Measurements from ENCODE around the gene PTTG1IP. TPM values are rescaled to one million over a fixed set of nuclear protein-coding genes. Genes with fewer than 3 reads are reported as not detected.
"Not testable (repeated sequence)": the region's sequence is repeated elsewhere in the genome, so short reads cannot be mapped to it uniquely, and the experiment has no call there.

The PTTG1IP gene
- total RNA-seq, 1 experiment from 2014 or later, result 330 TPM

- DNase-seq, result no peak
- Histone ChIP-seq H3F3A (ENCODE audit: low read length, unreplicated experiment) (no peaks in the 10 kb centered on the region), H3K9ac (ENCODE audit: low read length) (no peak overlapping the region), H3K9me3 (ENCODE audit: low read length) (no peaks in the 10 kb centered on the region), H3K9me2 (replicated peaks; ENCODE audit: low read length) (no peaks in the 10 kb centered on the region), H3K4me2 (ENCODE audit: low read length) (no peak overlapping the region), H3K4me1 (ENCODE audit: insufficient read depth, low read length) (no peaks in the 10 kb centered on the region), H3K36me3 (ENCODE audit: low read depth, low read length) (no peaks in the 10 kb centered on the region), H3K27ac (ENCODE audit: low read length) (no peak overlapping the region), H4K20me1 (ENCODE audit: low read length) (no peaks in the 10 kb centered on the region), H3K27me3 (ENCODE audit: low read length) (no peaks in the 10 kb centered on the region), H2AFZ (ENCODE audit: low read length) (no peak overlapping the region), H3K79me2 (ENCODE audit: low read length) (no peaks in the 10 kb centered on the region), H3K4me3 (ENCODE audit: low read length) (no peak overlapping the region)
- no peak for ATAC-seq
- intact Hi-C loops (cut with micrococcal nuclease), result no loop called here
- CTCF ChIA-PET, result no interaction called here
- no TSS peak for BruUV-seq (replicated peaks)
- TF ChIP-seq EZH2 (IDR thresholded peaks at IDR 0.05; ENCODE audit: low read length, unreplicated experiment) (no peak), EZH2phosphoT487 (IDR thresholded peaks at IDR 0.05; ENCODE audit: borderline replicate concordance, low read length) (no peak), CTCF (conservative IDR thresholded peaks at IDR 0.05; ENCODE audit: low read depth, low read length) (no peak)
- POLR2A ChIA-PET (ENCODE audit: unreplicated experiment), result no interaction called here
Observed at GRCh38 chr21:44834951-44835646, 38.4 kb downstream of the PTTG1IP start.

GRCh38 chr21:44834231-44834950, 39.1 kb downstream of the PTTG1IP start:
- ATAC-seq (no peak), DNase-seq (no peak)
- H3F3A ChIP-seq (ENCODE audit: low read length, unreplicated experiment), result no peaks in the 10 kb centered on the region
- no peaks in the 10 kb centered on the region for H4K20me1 ChIP-seq (ENCODE audit: low read length)
- H3K27me3 ChIP-seq (ENCODE audit: low read length), result no peaks in the 10 kb centered on the region
- no peak overlapping the region for H2AFZ ChIP-seq (ENCODE audit: low read length)
- no peaks in the 10 kb centered on the region for H3K79me2 ChIP-seq (ENCODE audit: low read length)
- H3K4me3 ChIP-seq (ENCODE audit: low read length), result no peak overlapping the region
- no peak overlapping the region for H3K27ac ChIP-seq (ENCODE audit: low read length)
- intact Hi-C loops (cut with micrococcal nuclease), result no loop called here
- TF ChIP-seq EZH2 (IDR thresholded peaks at IDR 0.05; ENCODE audit: low read length, unreplicated experiment) (no peak), CTCF (conservative IDR thresholded peaks at IDR 0.05; ENCODE audit: low read depth, low read length) (no peak), EZH2phosphoT487 (IDR thresholded peaks at IDR 0.05; ENCODE audit: borderline replicate concordance, low read length) (no peak)
- BruUV-seq (replicated peaks), result no TSS peak
- no peaks in the 10 kb centered on the region for H3K36me3 ChIP-seq (ENCODE audit: low read depth, low read length)
- ChIA-PET POLR2A (ENCODE audit: unreplicated experiment) (no interaction called here), CTCF (no interaction called here)
- no peak overlapping the region for H3K4me2 ChIP-seq (ENCODE audit: low read length)
- no peaks in the 10 kb centered on the region for H3K4me1 ChIP-seq (ENCODE audit: insufficient read depth, low read length)
- H3K9me2 ChIP-seq (replicated peaks; ENCODE audit: low read length), result no peaks in the 10 kb centered on the region
- H3K9me3 ChIP-seq (ENCODE audit: low read length), result no peaks in the 10 kb centered on the region
- H3K9ac ChIP-seq (ENCODE audit: low read length), result no peak overlapping the region

GRCh38 chr21:44833663-44834062, 39.8 kb downstream of the PTTG1IP start:
- Histone ChIP-seq H3K9ac (ENCODE audit: low read length) (no peak overlapping the region), H4K20me1 (ENCODE audit: low read length) (no peaks in the 10 kb centered on the region), H2AFZ (ENCODE audit: low read length) (no peak overlapping the region), H3K27me3 (ENCODE audit: low read length) (no peaks in the 10 kb centered on the region), H3K9me2 (replicated peaks; ENCODE audit: low read length) (no peaks in the 10 kb centered on the region), H3K4me3 (ENCODE audit: low read length) (no peak overlapping the region), H3K27ac (ENCODE audit: low read length) (no peak overlapping the region), H3K4me1 (ENCODE audit: insufficient read depth, low read length) (no peaks in the 10 kb centered on the region), H3K4me2 (ENCODE audit: low read length) (no peak overlapping the region), H3K9me3 (ENCODE audit: low read length) (peaks cover 4% of the 10 kb centered on the region; the same call in 1 of the 2 replicates), H3F3A (ENCODE audit: low read length, unreplicated experiment) (no peaks in the 10 kb centered on the region), H3K79me2 (ENCODE audit: low read length) (no peaks in the 10 kb centered on the region), H3K36me3 (ENCODE audit: low read depth, low read length) (no peaks in the 10 kb centered on the region)
- no peak for ATAC-seq
- intact Hi-C loops (cut with micrococcal nuclease), result no loop called here
- no TSS peak for BruUV-seq (replicated peaks)
- POLR2A ChIA-PET (ENCODE audit: unreplicated experiment), result no interaction called here
- TF ChIP-seq EZH2phosphoT487 (IDR thresholded peaks at IDR 0.05; ENCODE audit: borderline replicate concordance, low read length) (no peak), EZH2 (IDR thresholded peaks at IDR 0.05; ENCODE audit: low read length, unreplicated experiment) (no peak), CTCF (conservative IDR thresholded peaks at IDR 0.05; ENCODE audit: low read depth, low read length) (no peak)
- DNase-seq, result no peak
- CTCF ChIA-PET, result no interaction called here

GRCh38 chr21:44832516-44833255, 40.8 kb downstream of the PTTG1IP start:
- CTCF ChIA-PET; H3K27ac ChIP-seq (ENCODE audit: low read length); H4K20me1 ChIP-seq (ENCODE audit: low read length); H3K4me2 ChIP-seq (ENCODE audit: low read length); H3K9ac ChIP-seq (ENCODE audit: low read length); H3K9me2 ChIP-seq (replicated peaks; ENCODE audit: low read length); H3K79me2 ChIP-seq (ENCODE audit: low read length); POLR2A ChIA-PET (ENCODE audit: unreplicated experiment); BruUV-seq (replicated peaks); H3K4me1 ChIP-seq (ENCODE audit: insufficient read depth, low read length); H3K4me3 ChIP-seq (ENCODE audit: low read length); ATAC-seq; H3K27me3 ChIP-seq (ENCODE audit: low read length); H2AFZ ChIP-seq (ENCODE audit: low read length); H3F3A ChIP-seq (ENCODE audit: low read length, unreplicated experiment); H3K36me3 ChIP-seq (ENCODE audit: low read depth, low read length); intact Hi-C loops (cut with micrococcal nuclease); DNase-seq: not testable (repeated sequence)
- peaks cover 14% of the 10 kb centered on the region; the same call in 1 of the 2 replicates for H3K9me3 ChIP-seq (ENCODE audit: low read length)
